ENCODE results near the gene ATP6V1C2. TPM values are rescaled to one million over a fixed set of nuclear protein-coding genes. Genes with fewer than 3 reads are reported as not detected.
"Not testable (repeated sequence)": the region's sequence is repeated elsewhere in the genome, so short reads cannot be mapped to it uniquely, and the experiment has no call there.

Gene ATP6V1C2
- total and polyA plus RNA-seq, 11 donors: 0.32 to 2.1 (median 0.48) TPM; not detected in 1

GRCh38 chr2:10814142-10814541 is 92.7 kb downstream of the ATP6V1C2 start:
- peak overlapping the region in 4 of 12 donors; percentile 13 to 60 (median 38) for H3K27ac ChIP-seq
- H3K4me1 ChIP-seq: peaks cover 0 to 36% (median 26%) of the 10 kb centered on the region in 12 donors
- DNase-seq (no peak), ATAC-seq (no peak)
- no peaks in the 10 kb centered on the region for H3K9me3 ChIP-seq
- H3K36me3 ChIP-seq: peaks cover 0 to 6% (median 0%) of the 10 kb centered on the region in 9 donors
- H3K27me3 ChIP-seq: no peaks in the 10 kb centered on the region
- 56 to 69% (median 62%) methylated on average over 10 of the region's 10 CpGs for WGBS, 4 donors
- TF ChIP-seq, protein P1, sequence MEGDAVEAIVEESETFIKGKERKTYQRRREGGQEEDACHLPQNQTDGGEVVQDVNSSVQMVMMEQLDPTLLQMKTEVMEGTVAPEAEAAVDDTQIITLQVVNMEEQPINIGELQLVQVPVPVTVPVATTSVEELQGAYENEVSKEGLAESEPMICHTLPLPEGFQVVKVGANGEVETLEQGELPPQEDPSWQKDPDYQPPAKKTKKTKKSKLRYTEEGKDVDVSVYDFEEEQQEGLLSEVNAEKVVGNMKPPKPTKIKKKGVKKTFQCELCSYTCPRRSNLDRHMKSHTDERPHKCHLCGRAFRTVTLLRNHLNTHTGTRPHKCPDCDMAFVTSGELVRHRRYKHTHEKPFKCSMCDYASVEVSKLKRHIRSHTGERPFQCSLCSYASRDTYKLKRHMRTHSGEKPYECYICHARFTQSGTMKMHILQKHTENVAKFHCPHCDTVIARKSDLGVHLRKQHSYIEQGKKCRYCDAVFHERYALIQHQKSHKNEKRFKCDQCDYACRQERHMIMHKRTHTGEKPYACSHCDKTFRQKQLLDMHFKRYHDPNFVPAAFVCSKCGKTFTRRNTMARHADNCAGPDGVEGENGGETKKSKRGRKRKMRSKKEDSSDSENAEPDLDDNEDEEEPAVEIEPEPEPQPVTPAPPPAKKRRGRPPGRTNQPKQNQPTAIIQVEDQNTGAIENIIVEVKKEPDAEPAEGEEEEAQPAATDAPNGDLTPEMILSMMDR (IDR thresholded peaks at IDR 0.05): no peak
- no peak for TF ChIP-seq POLR2A (IDR thresholded peaks at IDR 0.05)
- no peak overlapping the region for H3K4me3 ChIP-seq
- intact Hi-C loops (cut with DNase I): loop anchor here in 2 of 10 donors (10.0 kb wide), 2 partner anchors 99 to 651 kb away; partner anchors contain the start of gene E2F6 (in 2 of the 2)

- no peak for ATAC-seq
- TF ChIP-seq, protein P1 (IDR thresholded peaks at IDR 0.05): no peak
- TF ChIP-seq POLR2A (IDR thresholded peaks at IDR 0.05): no peak
- intact Hi-C loops (cut with DNase I): loop anchor here in 2 of 10 donors (10.0 kb wide), 2 partner anchors 100 to 650 kb away; partner anchors contain the start of gene E2F6 (in 2 of the 2)
Observed at GRCh38 chr2:10814571-10815331, 93.3 kb downstream of the ATP6V1C2 start.

DNA sequence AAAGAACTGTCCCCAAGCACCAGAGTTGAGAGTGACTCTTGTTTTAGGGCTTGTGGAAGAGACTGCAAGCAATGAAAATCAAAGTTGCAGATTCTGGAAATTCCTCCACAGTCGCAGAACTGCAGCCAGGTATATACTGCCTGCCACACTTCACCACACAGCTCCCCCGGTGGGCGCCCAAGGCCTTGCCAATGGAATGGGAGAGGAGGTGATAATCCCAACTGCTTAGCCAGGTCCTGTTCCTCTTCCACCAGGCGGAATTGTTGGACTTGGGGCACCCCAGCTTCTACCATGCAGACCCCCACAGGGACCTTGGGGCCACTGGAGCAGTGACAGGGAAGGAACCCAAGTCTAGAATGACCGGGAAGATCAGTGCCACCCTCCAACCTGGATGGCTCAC is 96.0 kb downstream of the ATP6V1C2 start:
- no peak overlapping the region for H3K27ac ChIP-seq
- no peak for DNase-seq
- H3K4me3 ChIP-seq: no peak overlapping the region
- ATAC-seq: no peak
- 56 to 68% (median 64%) methylated on average over 5 of the region's 5 CpGs for WGBS, 4 donors
- TF ChIP-seq, protein P1 (IDR thresholded peaks at IDR 0.05): peak in 1 of 12 donors; percentile 12
- TF ChIP-seq POLR2A (IDR thresholded peaks at IDR 0.05): no peak
- intact Hi-C loops (cut with DNase I): loop anchor here in 2 of 10 donors (1.0 to 10.0 kb wide), 3 partner anchors 26 to 647 kb away; partner anchors contain the start of gene E2F6 (in 2 of the 2)
- H3K36me3 ChIP-seq: no peaks in the 10 kb centered on the region
- H3K9me3 ChIP-seq: no peaks in the 10 kb centered on the region
- H3K27me3 ChIP-seq: no peaks in the 10 kb centered on the region
- peaks cover 0 to 30% (median 10%) of the 10 kb centered on the region in 12 donors for H3K4me1 ChIP-seq

More at GRCh38 chr2:10814571-10815331, 93.3 kb downstream of the ATP6V1C2 start:
- no peak for DNase-seq
- Histone ChIP-seq H3K36me3 (peaks cover 0 to 4% (median 0%) of the 10 kb centered on the region in 9 donors), H3K4me1 (peaks cover 0 to 35% (median 22%) of the 10 kb centered on the region in 12 donors), H3K9me3 (no peaks in the 10 kb centered on the region), H3K27ac (peak overlapping the region in 7 of 12 donors; percentile 10 to 60 (median 36)), H3K4me3 (no peak overlapping the region), H3K27me3 (no peaks in the 10 kb centered on the region)
- 49 to 66% (median 60%) methylated on average over 14 to 16 of the region's 16 CpGs for WGBS, 4 donors

DNA sequence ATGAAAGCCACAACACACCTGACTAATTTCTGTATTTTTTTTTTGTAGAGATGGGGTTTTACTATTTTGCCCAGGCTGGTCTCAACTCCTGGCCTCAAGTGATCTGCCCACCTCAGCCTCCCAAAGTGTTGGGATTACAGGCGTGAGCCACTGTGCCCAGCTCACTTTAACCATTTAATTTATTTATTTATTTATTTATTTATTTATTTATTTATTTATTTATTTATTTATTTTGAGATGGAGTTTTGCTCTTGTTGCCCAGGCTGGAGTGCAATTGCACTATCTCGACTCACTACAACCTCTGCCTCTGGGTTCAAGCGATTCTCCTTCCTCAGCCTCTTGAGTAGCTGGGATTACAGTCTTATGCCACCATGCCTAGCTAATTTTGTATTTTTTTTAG is 96.9 kb downstream of the ATP6V1C2 start:
- 93 to 99% (median 97%) methylated on average over 3 of the region's 3 CpGs for WGBS, 4 donors
- H3K4me1 ChIP-seq: peaks cover 0 to 27% (median 9%) of the 10 kb centered on the region in 12 donors
- not testable (repeated sequence) for H3K4me3 ChIP-seq, ATAC-seq, DNase-seq, H3K9me3 ChIP-seq, H3K36me3 ChIP-seq, H3K27me3 ChIP-seq, H3K27ac ChIP-seq
- intact Hi-C loops (cut with DNase I): loop anchor here in 2 of 10 donors (10.0 kb wide), 2 partner anchors 104 to 646 kb away; partner anchors contain the start of gene E2F6 (in 2 of the 2)

Data from heart left ventricle (tissue), 16 donors.